Fibroblast of villous mesenchyme (primary cell): ENCODE results near the gene RNF214. TPM values are rescaled to one million over a fixed set of nuclear protein-coding genes. Genes with fewer than 3 reads are reported as not detected.

Source experiments
- DNase-seq: peaks from one replicate; pipeline ENCODE4 v3.0.0-alpha.2; 2010; ENCODE audit warnings: low read depth
- H3K4me3 ChIP-seq: 2 replicates; pipeline ENCODE4 v1.5.1; 2011; ENCODE audit warnings: low read depth, mild to moderate bottlenecking, low read length
- total RNA-seq: library from RNA; depleted of rRNA; stranded (reverse); fragments of >200 nt; gene quantifications from 2 replicates; pipeline ENCODE4 v1.2.3, GENCODE V29; 2012
- TF ChIP-seq, protein P1 (sequence below): IDR thresholded peaks from 2 replicates; pipeline ENCODE4 v1.5.1; 2012; ENCODE audit warnings: low read depth, mild to moderate bottlenecking, low read length; ENCODE audit not compliant: insufficient read depth

Gene RNF214
- total RNA-seq, 1 donor: 14.2 TPM

DNA sequence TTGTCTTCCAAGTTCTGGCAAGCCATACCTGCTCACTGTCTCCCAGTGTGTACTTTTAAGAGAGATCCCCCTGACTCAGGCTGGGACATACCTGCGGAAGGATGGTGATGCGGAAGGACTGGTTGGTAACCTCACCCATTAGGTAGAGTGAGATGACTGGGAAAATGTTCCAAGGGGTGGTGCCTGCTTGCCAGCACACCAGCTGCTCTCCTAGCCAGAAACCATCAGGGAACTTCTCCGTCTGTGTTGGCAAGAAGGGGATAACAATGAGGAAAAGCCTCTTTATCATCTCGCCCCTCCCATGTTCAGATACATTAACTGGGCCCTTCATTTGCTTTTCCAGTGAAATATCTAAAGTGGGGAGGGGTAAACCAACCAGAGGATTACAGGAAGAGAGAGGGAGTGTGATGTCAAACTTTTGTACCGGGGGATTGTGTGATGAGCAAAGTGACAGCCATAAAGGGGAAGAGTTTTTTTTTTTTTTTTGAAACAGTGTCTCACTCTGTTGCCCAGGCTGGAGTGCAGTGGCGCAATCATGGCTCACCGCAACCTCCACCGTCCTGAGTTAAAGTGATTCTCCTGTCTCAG is 58.4 kb downstream of the RNF214 start, which contains the start of gene BACE1-AS:
TSS of gene BACE1-AS (plus strand) at position 538 of the 588 bp plus-strand sequence.
- no peak for DNase-seq
- H3K4me3 ChIP-seq: no peak within 1 kb of the TSS
- TF ChIP-seq, protein P1, sequence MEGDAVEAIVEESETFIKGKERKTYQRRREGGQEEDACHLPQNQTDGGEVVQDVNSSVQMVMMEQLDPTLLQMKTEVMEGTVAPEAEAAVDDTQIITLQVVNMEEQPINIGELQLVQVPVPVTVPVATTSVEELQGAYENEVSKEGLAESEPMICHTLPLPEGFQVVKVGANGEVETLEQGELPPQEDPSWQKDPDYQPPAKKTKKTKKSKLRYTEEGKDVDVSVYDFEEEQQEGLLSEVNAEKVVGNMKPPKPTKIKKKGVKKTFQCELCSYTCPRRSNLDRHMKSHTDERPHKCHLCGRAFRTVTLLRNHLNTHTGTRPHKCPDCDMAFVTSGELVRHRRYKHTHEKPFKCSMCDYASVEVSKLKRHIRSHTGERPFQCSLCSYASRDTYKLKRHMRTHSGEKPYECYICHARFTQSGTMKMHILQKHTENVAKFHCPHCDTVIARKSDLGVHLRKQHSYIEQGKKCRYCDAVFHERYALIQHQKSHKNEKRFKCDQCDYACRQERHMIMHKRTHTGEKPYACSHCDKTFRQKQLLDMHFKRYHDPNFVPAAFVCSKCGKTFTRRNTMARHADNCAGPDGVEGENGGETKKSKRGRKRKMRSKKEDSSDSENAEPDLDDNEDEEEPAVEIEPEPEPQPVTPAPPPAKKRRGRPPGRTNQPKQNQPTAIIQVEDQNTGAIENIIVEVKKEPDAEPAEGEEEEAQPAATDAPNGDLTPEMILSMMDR: no peak

DNA sequence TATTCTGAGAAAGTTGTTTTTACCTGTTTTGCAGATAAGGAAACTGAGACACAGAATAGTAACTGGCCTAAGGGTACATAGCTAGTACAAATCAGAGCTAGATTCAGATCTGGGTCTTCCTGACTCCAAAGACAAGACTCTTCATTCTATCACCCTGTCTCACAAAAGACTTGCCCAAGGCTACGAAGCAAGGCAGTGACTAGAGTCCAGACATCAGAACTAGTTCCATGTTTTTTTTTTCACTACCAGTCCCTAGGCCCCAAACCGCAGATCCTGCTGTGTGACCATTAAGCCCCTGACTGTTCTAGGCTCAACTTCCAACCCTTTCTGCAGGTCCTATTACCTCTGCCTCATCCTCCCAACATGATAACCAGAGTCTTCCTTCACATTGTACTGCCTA is 60.1 kb downstream of the RNF214 start:
- H3K4me3 ChIP-seq: no peak overlapping the region
- no peak for DNase-seq
- TF ChIP-seq, protein P1: no peak

DNA sequence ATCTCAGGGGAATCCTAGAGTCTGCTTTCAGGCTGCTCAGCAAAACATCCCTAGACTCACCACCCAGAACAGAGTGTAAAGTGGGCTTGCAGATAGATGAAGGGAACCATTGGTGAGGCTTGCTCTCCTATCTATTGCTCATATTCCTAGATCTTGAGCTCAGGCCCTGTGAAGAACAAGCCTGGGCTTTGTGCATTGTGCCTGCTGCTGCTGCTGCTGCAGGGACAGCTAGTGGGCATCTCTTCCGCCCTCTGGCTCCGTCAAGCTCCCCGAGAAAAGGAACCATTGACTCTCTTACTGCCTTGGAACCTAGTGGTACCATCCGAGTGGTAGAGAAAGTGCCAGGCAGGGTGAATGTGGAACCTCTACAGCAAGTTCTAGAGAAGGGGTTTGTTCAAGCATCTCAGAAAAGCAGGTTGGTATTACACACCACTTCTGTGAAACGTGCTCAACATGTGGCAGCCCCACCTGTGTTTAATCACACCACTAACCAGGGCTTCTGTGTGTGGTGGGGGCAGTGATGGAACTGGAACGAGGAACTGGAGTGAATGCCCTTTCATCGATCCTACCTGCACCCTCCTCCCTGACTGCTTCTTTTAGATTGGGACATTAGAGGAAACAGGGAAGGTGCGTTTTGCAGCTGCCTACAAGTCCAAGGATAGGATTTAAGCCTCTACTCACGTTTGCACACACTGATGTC is 63.1 kb downstream of the RNF214 start:
- TF ChIP-seq, protein P1: no peak
- no peak overlapping the region for H3K4me3 ChIP-seq
- DNase-seq: no peak

DNA sequence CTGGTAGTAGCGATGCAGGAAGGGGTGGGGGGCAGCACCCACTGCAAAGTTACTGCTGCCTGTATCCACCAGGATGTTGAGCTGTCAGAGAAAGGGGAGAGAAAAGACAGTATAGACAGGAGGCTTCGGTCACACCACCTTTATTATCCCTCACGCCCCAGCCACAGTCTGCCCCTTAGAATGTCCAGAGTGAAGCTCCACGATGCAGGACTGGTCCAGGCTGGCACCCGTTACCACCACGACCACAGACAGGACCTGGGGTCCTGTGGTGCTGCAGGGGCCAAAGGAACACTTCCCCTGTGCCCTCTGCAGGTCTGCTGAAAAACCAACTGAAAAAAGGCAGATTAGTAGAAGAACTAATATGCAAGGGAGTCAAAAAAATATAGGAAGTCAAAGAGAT is 64.4 kb downstream of the RNF214 start:
- DNase-seq: no peak
- H3K4me3 ChIP-seq: no peak overlapping the region
- TF ChIP-seq, protein P1: no peak

DNA sequence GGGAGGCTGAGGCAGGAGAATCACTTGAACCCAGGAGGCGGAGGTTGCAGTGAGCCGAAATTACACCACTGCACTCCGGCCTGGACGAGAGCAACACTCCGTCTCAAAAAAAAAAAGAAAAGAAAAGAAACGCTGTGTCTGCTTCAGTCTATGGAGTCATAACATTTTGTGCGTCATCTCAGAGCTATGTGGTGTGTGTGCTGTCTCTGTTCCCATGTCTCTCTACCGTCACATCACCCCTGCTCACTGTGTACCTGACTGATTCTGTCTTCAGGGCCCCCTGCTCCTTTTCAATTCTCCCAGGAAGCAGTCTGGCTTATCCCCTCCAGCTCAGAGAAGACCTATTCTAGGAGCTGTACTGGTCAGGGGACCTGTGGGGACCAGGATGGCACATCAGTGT is 65.7 kb downstream of the RNF214 start:
- TF ChIP-seq, protein P1: no peak
- H3K4me3 ChIP-seq: no peak overlapping the region
- DNase-seq: no peak

DNA sequence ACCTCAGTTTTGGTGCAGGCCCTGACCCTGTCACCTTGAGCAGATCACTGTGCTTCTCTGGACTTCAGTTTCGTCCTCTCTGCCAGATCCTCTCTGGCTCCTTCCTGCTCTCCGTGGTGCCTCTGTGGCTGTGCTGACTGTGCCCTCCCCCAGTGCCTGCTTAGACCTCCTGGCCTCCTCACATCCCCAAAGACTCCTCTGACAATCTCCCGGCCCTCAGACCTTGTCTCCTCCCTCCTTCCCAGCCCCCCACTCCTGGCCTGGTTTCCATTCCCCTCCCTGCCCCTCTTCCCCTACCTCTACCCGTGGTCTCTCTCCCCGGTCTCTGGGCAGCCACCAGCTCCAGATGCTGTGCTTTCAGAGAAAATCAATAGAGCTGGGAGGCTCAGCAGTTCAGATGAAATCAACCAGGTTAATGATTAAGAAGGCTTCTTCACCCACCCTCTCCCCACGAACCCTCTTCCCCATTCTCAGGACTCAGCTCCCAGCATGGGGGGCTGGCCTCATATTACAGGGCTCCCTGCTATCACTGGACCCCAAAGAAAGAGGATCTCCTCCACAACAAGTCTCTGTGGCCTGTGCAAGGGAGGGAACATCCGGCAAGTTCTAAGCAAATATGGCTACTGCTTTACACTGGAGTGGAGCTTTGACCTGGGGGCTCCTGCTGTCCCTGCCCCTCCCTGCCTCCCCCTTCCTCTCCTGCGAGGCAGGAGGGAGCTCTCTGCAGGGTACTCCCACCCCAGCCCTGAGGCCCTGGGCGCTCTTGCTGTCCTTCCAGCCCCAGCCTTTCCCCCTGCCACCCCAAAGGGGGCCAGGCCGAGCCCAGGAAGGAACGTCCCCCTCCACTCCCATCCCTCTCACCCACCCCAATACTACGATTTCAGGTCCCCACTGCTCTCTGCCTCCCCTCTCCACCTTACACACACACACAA is 67.1 kb downstream of the RNF214 start:
- no peak overlapping the region for H3K4me3 ChIP-seq
- TF ChIP-seq, protein P1: no peak
- DNase-seq: no peak
